Measurements from ENCODE around the gene NOTCH1. TPM values are rescaled to one million over a fixed set of nuclear protein-coding genes. Genes with fewer than 3 reads are reported as not detected.

NOTCH1 gene
- polyA plus RNA-seq, 1 donor from 2014 or later, result 0.15 TPM

DNA sequence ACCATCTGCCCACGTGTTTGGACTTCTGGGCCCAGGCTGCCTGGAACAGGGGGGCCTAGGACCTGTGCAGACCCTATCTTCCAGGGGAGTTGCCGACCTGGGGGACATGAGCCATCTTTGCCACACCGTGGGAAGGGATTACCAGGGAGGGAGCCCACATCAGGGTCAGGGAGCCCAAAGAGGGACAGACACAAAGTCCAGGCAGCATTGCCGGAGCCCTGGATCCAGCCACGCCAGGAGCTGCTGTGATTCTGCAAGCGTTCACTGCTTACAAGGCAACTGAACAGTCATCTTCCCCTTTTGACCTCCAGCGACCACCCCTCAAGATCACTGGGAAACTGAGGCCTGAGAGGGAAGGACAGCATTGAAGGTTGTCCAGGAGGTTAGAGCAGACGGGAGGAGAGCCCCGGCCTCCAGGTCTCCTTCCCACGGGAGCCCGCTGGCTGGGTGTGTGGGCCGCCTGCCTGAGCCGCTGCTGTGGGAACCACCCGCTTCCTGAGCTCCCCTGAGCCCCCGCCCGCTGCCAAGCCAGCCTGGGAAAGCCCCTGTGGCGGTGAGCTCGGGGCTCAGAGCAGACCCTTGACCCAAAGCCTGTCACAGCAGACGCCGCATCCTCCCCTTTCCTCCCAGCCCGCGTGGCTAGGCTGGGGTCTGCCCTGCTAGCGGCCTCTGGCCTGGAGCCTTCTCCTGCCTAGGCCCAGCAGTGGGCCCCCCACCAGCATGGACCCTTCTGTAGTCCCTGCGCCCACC is 17.1 kb upstream of the NOTCH1 start:
- TF ChIP-seq SMC3 (conservative IDR thresholded peaks at IDR 0.05; ENCODE audit: poor library complexity) (no peak), TAF1 (IDR thresholded peaks at IDR 0.05; ENCODE audit: low read depth) (no peak), EZH2 (IDR thresholded peaks at IDR 0.05; ENCODE audit: borderline replicate concordance, insufficient read depth, low read length, poor library complexity, severe bottlenecking) (no peak), POLR2AphosphoS5 (IDR thresholded peaks at IDR 0.05) (no peak), EP300 (conservative IDR thresholded peaks at IDR 0.05; ENCODE audit: poor library complexity, severe bottlenecking) (no peak), MXI1 (conservative IDR thresholded peaks at IDR 0.05; ENCODE audit: poor library complexity, severe bottlenecking) (no peak), RAD21 (conservative IDR thresholded peaks at IDR 0.05) (no peak)
- TF ChIP-seq, protein P1, sequence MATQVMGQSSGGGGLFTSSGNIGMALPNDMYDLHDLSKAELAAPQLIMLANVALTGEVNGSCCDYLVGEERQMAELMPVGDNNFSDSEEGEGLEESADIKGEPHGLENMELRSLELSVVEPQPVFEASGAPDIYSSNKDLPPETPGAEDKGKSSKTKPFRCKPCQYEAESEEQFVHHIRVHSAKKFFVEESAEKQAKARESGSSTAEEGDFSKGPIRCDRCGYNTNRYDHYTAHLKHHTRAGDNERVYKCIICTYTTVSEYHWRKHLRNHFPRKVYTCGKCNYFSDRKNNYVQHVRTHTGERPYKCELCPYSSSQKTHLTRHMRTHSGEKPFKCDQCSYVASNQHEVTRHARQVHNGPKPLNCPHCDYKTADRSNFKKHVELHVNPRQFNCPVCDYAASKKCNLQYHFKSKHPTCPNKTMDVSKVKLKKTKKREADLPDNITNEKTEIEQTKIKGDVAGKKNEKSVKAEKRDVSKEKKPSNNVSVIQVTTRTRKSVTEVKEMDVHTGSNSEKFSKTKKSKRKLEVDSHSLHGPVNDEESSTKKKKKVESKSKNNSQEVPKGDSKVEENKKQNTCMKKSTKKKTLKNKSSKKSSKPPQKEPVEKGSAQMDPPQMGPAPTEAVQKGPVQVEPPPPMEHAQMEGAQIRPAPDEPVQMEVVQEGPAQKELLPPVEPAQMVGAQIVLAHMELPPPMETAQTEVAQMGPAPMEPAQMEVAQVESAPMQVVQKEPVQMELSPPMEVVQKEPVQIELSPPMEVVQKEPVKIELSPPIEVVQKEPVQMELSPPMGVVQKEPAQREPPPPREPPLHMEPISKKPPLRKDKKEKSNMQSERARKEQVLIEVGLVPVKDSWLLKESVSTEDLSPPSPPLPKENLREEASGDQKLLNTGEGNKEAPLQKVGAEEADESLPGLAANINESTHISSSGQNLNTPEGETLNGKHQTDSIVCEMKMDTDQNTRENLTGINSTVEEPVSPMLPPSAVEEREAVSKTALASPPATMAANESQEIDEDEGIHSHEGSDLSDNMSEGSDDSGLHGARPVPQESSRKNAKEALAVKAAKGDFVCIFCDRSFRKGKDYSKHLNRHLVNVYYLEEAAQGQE (IDR thresholded peaks at IDR 0.05; ENCODE audit: borderline replicate concordance), result no peak
- TF ChIP-seq, protein P2, sequence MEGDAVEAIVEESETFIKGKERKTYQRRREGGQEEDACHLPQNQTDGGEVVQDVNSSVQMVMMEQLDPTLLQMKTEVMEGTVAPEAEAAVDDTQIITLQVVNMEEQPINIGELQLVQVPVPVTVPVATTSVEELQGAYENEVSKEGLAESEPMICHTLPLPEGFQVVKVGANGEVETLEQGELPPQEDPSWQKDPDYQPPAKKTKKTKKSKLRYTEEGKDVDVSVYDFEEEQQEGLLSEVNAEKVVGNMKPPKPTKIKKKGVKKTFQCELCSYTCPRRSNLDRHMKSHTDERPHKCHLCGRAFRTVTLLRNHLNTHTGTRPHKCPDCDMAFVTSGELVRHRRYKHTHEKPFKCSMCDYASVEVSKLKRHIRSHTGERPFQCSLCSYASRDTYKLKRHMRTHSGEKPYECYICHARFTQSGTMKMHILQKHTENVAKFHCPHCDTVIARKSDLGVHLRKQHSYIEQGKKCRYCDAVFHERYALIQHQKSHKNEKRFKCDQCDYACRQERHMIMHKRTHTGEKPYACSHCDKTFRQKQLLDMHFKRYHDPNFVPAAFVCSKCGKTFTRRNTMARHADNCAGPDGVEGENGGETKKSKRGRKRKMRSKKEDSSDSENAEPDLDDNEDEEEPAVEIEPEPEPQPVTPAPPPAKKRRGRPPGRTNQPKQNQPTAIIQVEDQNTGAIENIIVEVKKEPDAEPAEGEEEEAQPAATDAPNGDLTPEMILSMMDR (IDR thresholded peaks at IDR 0.05; ENCODE audit: poor library complexity, severe bottlenecking), result no peak

DNA sequence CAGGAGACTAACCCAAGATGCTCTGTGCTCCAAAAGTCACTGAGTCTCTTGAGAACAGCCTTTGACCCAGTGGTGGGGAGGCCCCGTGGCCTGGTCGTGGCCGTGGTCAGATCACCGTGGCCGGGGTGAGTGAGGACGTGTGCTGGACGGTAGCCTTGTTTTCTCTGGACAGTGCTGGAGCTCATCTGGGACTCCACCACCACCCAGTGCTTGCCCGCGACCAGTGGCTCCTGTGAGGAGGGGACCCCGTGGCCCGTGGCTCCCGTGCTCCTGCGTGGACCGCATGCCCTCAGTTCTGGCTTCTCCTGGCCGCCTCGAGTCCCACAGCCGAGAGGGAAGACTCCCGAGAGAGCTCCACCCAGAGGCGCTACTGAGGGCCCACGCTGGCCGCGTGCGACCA is 15.9 kb upstream of the NOTCH1 start:
- no peaks in the 10 kb centered on the region for H3K79me2 ChIP-seq (replicated peaks; ENCODE audit: insufficient read depth, low read length)
- H3K4me3 ChIP-seq (ENCODE audit: low read length), result no peak overlapping the region
- no peaks in the 10 kb centered on the region for H4K20me1 ChIP-seq (ENCODE audit: insufficient read depth)
- no peak overlapping the region for H3K27ac ChIP-seq (ENCODE audit: low read length)
- H3F3A ChIP-seq (ENCODE audit: insufficient read depth, low read length, poor library complexity, severe bottlenecking), result no peaks in the 10 kb centered on the region
- H3K27me3 ChIP-seq (ENCODE audit: insufficient read depth, low read depth, low read length), result no peaks in the 10 kb centered on the region
- H3K4me2 ChIP-seq (ENCODE audit: low read length), result no peak overlapping the region
- no peak overlapping the region for H2AFZ ChIP-seq (ENCODE audit: low read depth, low read length)
- H3K9ac ChIP-seq (ENCODE audit: low read length), result no peak overlapping the region
- no peaks in the 10 kb centered on the region for H3K9me3 ChIP-seq (ENCODE audit: low read length)
- no peaks in the 10 kb centered on the region for H3K9me2 ChIP-seq (ENCODE audit: insufficient read depth, low read length)
- H3K36me3 ChIP-seq (ENCODE audit: insufficient read depth, low read length), result no peaks in the 10 kb centered on the region
- no peak for TF ChIP-seq EZH2 (IDR thresholded peaks at IDR 0.05; ENCODE audit: borderline replicate concordance, insufficient read depth, low read length, poor library complexity, severe bottlenecking)
- TF ChIP-seq MXI1 (conservative IDR thresholded peaks at IDR 0.05; ENCODE audit: poor library complexity, severe bottlenecking), result no peak
- TF ChIP-seq, protein P1 (IDR thresholded peaks at IDR 0.05; ENCODE audit: borderline replicate concordance), result no peak
- TF ChIP-seq SMC3 (conservative IDR thresholded peaks at IDR 0.05; ENCODE audit: poor library complexity), result no peak
- TF ChIP-seq, protein P2 (IDR thresholded peaks at IDR 0.05; ENCODE audit: poor library complexity, severe bottlenecking), result no peak
- TF ChIP-seq EP300 (conservative IDR thresholded peaks at IDR 0.05; ENCODE audit: poor library complexity, severe bottlenecking), result no peak
- TF ChIP-seq RAD21 (conservative IDR thresholded peaks at IDR 0.05), result no peak
- TF ChIP-seq TAF1 (IDR thresholded peaks at IDR 0.05; ENCODE audit: low read depth), result no peak
- no peak for TF ChIP-seq POLR2AphosphoS5 (IDR thresholded peaks at IDR 0.05)

More for the DNA sequence above, 17.1 kb upstream of the NOTCH1 start:
- Histone ChIP-seq H3K27me3 (ENCODE audit: insufficient read depth, low read depth, low read length) (no peaks in the 10 kb centered on the region), H3K9ac (ENCODE audit: low read length) (no peak overlapping the region), H3K9me2 (ENCODE audit: insufficient read depth, low read length) (no peaks in the 10 kb centered on the region), H3K4me2 (ENCODE audit: low read length) (no peak overlapping the region), H2AFZ (ENCODE audit: low read depth, low read length) (no peak overlapping the region), H3K4me3 (ENCODE audit: low read length) (no peak overlapping the region), H3F3A (ENCODE audit: insufficient read depth, low read length, poor library complexity, severe bottlenecking) (no peaks in the 10 kb centered on the region), H3K36me3 (ENCODE audit: insufficient read depth, low read length) (no peaks in the 10 kb centered on the region), H3K9me3 (ENCODE audit: low read length) (no peaks in the 10 kb centered on the region), H3K27ac (ENCODE audit: low read length) (no peak overlapping the region), H3K79me2 (replicated peaks; ENCODE audit: insufficient read depth, low read length) (no peaks in the 10 kb centered on the region), H4K20me1 (ENCODE audit: insufficient read depth) (no peaks in the 10 kb centered on the region)
